LNCAP (cell line): ENCODE results near the gene BEND6.

Experiments
- CTCF ChIP-seq: fragments of 450-650 bp; IDR thresholded peaks from 2 replicates; pipeline ENCODE4 v1.5.1; 2017; ENCODE audit warnings: mild to moderate bottlenecking

The BEND6 gene

GRCh38 chr6:56915832-56916231, 39.1 kb upstream of the BEND6 start:
- no peak for TF ChIP-seq CTCF

GRCh38 chr6:56916849-56917551, 37.9 kb upstream of the BEND6 start:
- no peak for TF ChIP-seq CTCF

GRCh38 chr6:56922645-56923044, 32.3 kb upstream of the BEND6 start:
- TF ChIP-seq CTCF, result no peak

GRCh38 chr6:56923565-56923964, 31.3 kb upstream of the BEND6 start:
- TF ChIP-seq CTCF, result no peak

- TF ChIP-seq CTCF, result no peak
Observed at GRCh38 chr6:56927538-56928453, 27.1 kb upstream of the BEND6 start.

- no peak for TF ChIP-seq CTCF
Observed at GRCh38 chr6:56930846-56931245, 24.1 kb upstream of the BEND6 start.

GRCh38 chr6:56932910-56933477, 21.9 kb upstream of the BEND6 start:
- no peak for TF ChIP-seq CTCF
